HCT116 (cell line): ENCODE results near the gene PPEF2.

ENCODE experiments used
- CEBPB ChIP-seq: IDR thresholded peaks from 2 replicates; pipeline ENCODE4 v1.6.1; 2012; ENCODE audit warnings: low read depth
- CTCF ChIP-seq, 3 experiments: fragments of 200-600 bp in 1 of 3; sonication (generic) in 1 of 3; IDR thresholded peaks in 2 of 3; conservative IDR thresholded peaks in 1 of 3; 2 replicates each; pipeline ENCODE4 v1.5.1; 2012 to 2017; ENCODE audit warnings: low read depth in 2 of 3, low read length in 2 of 3, antibody characterized with exemption in 1 of 3, borderline replicate concordance in 1 of 3, control low read depth in 1 of 3, mild to moderate bottlenecking in 1 of 3, mixed read lengths in 1 of 3, mixed run types in 1 of 3, moderate library complexity in 1 of 3; ENCODE audit not compliant: insufficient read depth in 1 of 3
- EGR1 ChIP-seq: IDR thresholded peaks from 2 replicates; pipeline ENCODE4 v1.6.1; 2012; ENCODE audit warnings: low read depth
- EZH2 ChIP-seq: fragments of 200-600 bp; sonication (generic); IDR thresholded peaks from 2 replicates; pipeline ENCODE4 v1.6.1; 2017; ENCODE audit warnings: antibody characterized with exemption, mixed run types
- EZH2phosphoT487 ChIP-seq: fragments of 200-600 bp; IDR thresholded peaks from 2 replicates; pipeline ENCODE4 v1.6.1; 2018; ENCODE audit warnings: antibody characterized with exemption, borderline replicate concordance
- JUND ChIP-seq: IDR thresholded peaks from 2 replicates; pipeline ENCODE4 v1.6.1; 2012
- POLR2AphosphoS5 ChIP-seq: IDR thresholded peaks from 2 replicates; pipeline ENCODE4 v1.6.1; 2011; ENCODE audit warnings: mild to moderate bottlenecking, low read depth, low read length, moderate library complexity
- SIN3A ChIP-seq: IDR thresholded peaks from 2 replicates; pipeline ENCODE4 v1.6.1; 2012; ENCODE audit warnings: low read depth
- ZNF274 ChIP-seq: fragments of 200-500 bp; sonication (Bioruptor generic); IDR thresholded peaks from 2 replicates; pipeline ENCODE4 v1.6.1; 2014; ENCODE audit warnings: mild to moderate bottlenecking, low read depth, low read length, inconsistent platforms

- TF ChIP-seq EZH2phosphoT487 (no peak), CEBPB (no peak), EZH2 (no peak), CTCF (IDR thresholded peaks at IDR 0.05 in 2 of 3, conservative IDR thresholded peaks at IDR 0.05 in 1 of 3; ENCODE audit: borderline replicate concordance in 1 of 3, insufficient read depth in 1 of 3, low read depth in 2 of 3, low read length in 2 of 3) (no peak), SIN3A (no peak), JUND (no peak), EGR1 (no peak), POLR2AphosphoS5 (no peak), ZNF274 (no peak)
Observed at GRCh38 chr4:75889537-75890199, 12.6 kb downstream of the PPEF2 start.
